Measurements from ENCODE around the gene ACOD1. TPM values are rescaled to one million over a fixed set of nuclear protein-coding genes. Genes with fewer than 3 reads are reported as not detected.

ACOD1 gene
- polyA plus RNA-seq, 1 of the 3 experiments (the other 2 are of a cell fraction), result not detected

- Histone ChIP-seq H3K4me1 (ENCODE audit: control insufficient read depth in 1 of 2, insufficient read depth in 2 of 2, low read depth in 1 of 2, low read length in 1 of 2) (no peaks in the 10 kb centered on the region), H3K4me3 (ENCODE audit: low read depth in 2 of 2, low read length in 1 of 2) (no peak overlapping the region), H2AFZ (ENCODE audit: low read depth) (no peak overlapping the region), H3K9me2 (no peaks in the 10 kb centered on the region), H3F3A (replicated peaks; ENCODE audit: insufficient read depth) (no peaks in the 10 kb centered on the region), H3K9me3 (no peaks in the 10 kb centered on the region; the same call in 1 of the 2 replicates), H3K4me2 (no peak overlapping the region), H3K36me3 (replicated peaks in 1 of 2; ENCODE audit: control insufficient read depth in 1 of 2, insufficient read depth in 2 of 2, low read length in 1 of 2) (no peaks in the 10 kb centered on the region), H3K79me2 (ENCODE audit: insufficient read depth) (no peaks in the 10 kb centered on the region), H3K9ac (no peak overlapping the region), H3K27me3 (ENCODE audit: insufficient read depth) (no peaks in the 10 kb centered on the region), H3K27ac (ENCODE audit: low read depth in 2 of 2, low read length in 1 of 2) (no peak overlapping the region), H4K20me1 (ENCODE audit: insufficient read depth) (no peaks in the 10 kb centered on the region)
- WGBS (ENCODE audit: low lambda C conversion rate), result 63% methylated on average over 5 of the region's 5 CpGs
- POLR2A ChIA-PET, result no interaction called here
- CTCF ChIA-PET, result interaction anchor here (0.9 to 2.8 kb wide), 2 partner anchors 9 to 25 kb away, joined by 4 to 11 read pairs; no protein-coding TSS in a partner anchor
- TF ChIP-seq YY1 (IDR thresholded peaks at IDR 0.05; ENCODE audit: low read depth), result no peak
- no peak for TF ChIP-seq SMC3 (IDR thresholded peaks at IDR 0.05; ENCODE audit: low read depth, low read length)
- TF ChIP-seq RAD21 (IDR thresholded peaks at IDR 0.05; ENCODE audit: low read length), result no peak
- no peak for TF ChIP-seq NRF1 (IDR thresholded peaks at IDR 0.05; ENCODE audit: low read depth, low read length)
- TF ChIP-seq RXRA (IDR thresholded peaks at IDR 0.05; ENCODE audit: borderline replicate concordance, low read depth), result no peak
- TF ChIP-seq CTCF (IDR thresholded peaks at IDR 0.05), result no peak
- no peak for TF ChIP-seq MXI1 (IDR thresholded peaks at IDR 0.05; ENCODE audit: low read depth, low read length)
- no peak for TF ChIP-seq ELF1 (IDR thresholded peaks at IDR 0.05)
- no peak for TF ChIP-seq TEAD4 (IDR thresholded peaks at IDR 0.05; ENCODE audit: borderline replicate concordance, insufficient read depth)
- TF ChIP-seq NFIC (IDR thresholded peaks at IDR 0.05; ENCODE audit: borderline replicate concordance), result no peak
- TF ChIP-seq, protein P1, sequence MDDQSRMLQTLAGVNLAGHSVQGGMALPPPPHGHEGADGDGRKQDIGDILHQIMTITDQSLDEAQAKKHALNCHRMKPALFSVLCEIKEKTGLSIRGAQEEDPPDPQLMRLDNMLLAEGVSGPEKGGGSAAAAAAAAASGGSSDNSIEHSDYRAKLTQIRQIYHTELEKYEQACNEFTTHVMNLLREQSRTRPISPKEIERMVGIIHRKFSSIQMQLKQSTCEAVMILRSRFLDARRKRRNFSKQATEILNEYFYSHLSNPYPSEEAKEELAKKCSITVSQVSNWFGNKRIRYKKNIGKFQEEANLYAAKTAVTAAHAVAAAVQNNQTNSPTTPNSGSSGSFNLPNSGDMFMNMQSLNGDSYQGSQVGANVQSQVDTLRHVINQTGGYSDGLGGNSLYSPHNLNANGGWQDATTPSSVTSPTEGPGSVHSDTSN (IDR thresholded peaks at IDR 0.05), result no peak
- no peak for TF ChIP-seq CHD2 (IDR thresholded peaks at IDR 0.05; ENCODE audit: low read length, partially characterized antibody)
- no peak for TF ChIP-seq JUND (IDR thresholded peaks at IDR 0.05)
- TF ChIP-seq MEF2A (IDR thresholded peaks at IDR 0.05; ENCODE audit: borderline replicate concordance, low read depth), result no peak
- TF ChIP-seq EZH2phosphoT487 (IDR thresholded peaks at IDR 0.05; ENCODE audit: borderline replicate concordance, low read depth), result no peak
- TF ChIP-seq USF1 (IDR thresholded peaks at IDR 0.05; ENCODE audit: borderline replicate concordance, low read depth), result no peak
- no peak for DNase-seq
These were observed 7.3 kb downstream of the ACOD1 start for GRCh38 chr13:76955661-76956060.
